Peyer's patch (tissue), 4 donors: ENCODE measurements around the gene COL9A3.

Experiments used
- POLR2A ChIP-seq, 2 donors: fragments of 450-650 bp; IDR thresholded peaks; one replicate each; pipeline ENCODE4 v1.5.1; 2017; ENCODE audit warnings: antibody characterized with exemption in 2 of 2, mild to moderate bottlenecking in 2 of 2, moderate library complexity in 2 of 2
- TF ChIP-seq, protein P1 (sequence below), 6 experiments: fragments of 450-650 bp in 4 of 6; fragments of 200-600 bp in 2 of 6; sonication (generic) in 1 of 6; IDR thresholded peaks; one replicate each; pipeline ENCODE4 v1.5.1; 2017 to 2019; ENCODE audit warnings: antibody characterized with exemption in 6 of 6, mild to moderate bottlenecking in 3 of 6, moderate library complexity in 1 of 6

GRCh38 chr20:62790075-62790474, 26.8 kb upstream of the COL9A3 start:
- TF ChIP-seq, protein P1, sequence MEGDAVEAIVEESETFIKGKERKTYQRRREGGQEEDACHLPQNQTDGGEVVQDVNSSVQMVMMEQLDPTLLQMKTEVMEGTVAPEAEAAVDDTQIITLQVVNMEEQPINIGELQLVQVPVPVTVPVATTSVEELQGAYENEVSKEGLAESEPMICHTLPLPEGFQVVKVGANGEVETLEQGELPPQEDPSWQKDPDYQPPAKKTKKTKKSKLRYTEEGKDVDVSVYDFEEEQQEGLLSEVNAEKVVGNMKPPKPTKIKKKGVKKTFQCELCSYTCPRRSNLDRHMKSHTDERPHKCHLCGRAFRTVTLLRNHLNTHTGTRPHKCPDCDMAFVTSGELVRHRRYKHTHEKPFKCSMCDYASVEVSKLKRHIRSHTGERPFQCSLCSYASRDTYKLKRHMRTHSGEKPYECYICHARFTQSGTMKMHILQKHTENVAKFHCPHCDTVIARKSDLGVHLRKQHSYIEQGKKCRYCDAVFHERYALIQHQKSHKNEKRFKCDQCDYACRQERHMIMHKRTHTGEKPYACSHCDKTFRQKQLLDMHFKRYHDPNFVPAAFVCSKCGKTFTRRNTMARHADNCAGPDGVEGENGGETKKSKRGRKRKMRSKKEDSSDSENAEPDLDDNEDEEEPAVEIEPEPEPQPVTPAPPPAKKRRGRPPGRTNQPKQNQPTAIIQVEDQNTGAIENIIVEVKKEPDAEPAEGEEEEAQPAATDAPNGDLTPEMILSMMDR (IDR thresholded peaks at IDR 0.05), result no peak
- TF ChIP-seq POLR2A (IDR thresholded peaks at IDR 0.05), result no peak
